Mammary epithelial cell (primary cell): ENCODE results near the gene RET.

Source experiments
- CTCF ChIP-seq, 2 donors: IDR thresholded peaks in 1 of 2; conservative IDR thresholded peaks in 1 of 2; 2 replicates each; pipeline ENCODE4 v1.5.1; 2011 to 2012; ENCODE audit warnings: inconsistent platforms in 2 of 2, low read length in 2 of 2, mild to moderate bottlenecking in 2 of 2, control low read depth in 1 of 2, low read depth in 1 of 2; ENCODE audit not compliant: insufficient read depth in 1 of 2; ENCODE audit errors: extremely low read depth in 1 of 2
- EZH2 ChIP-seq: IDR thresholded peaks from 2 replicates; pipeline ENCODE4 v1.6.1; 2012; ENCODE audit warnings: low read length, inconsistent platforms, borderline replicate concordance

- TF ChIP-seq EZH2 (no peak), CTCF (conservative IDR thresholded peaks at IDR 0.05 in 1 of 2, IDR thresholded peaks at IDR 0.05 in 1 of 2; ENCODE audit: extremely low read depth in 1 of 2, insufficient read depth in 1 of 2, low read depth in 1 of 2, low read length in 2 of 2) (no peak)
Observed at GRCh38 chr10:43160921-43161255, 84.0 kb downstream of the RET start.
